ENCODE data around the gene BHMT. TPM values are rescaled to one million over a fixed set of nuclear protein-coding genes. Genes with fewer than 3 reads are reported as not detected.
"Not testable (repeated sequence)": the region's sequence is repeated elsewhere in the genome, so short reads cannot be mapped to it uniquely, and the experiment has no call there.

The BHMT gene
- total RNA-seq, 2 experiments from 2014 or later = not detected

DNA sequence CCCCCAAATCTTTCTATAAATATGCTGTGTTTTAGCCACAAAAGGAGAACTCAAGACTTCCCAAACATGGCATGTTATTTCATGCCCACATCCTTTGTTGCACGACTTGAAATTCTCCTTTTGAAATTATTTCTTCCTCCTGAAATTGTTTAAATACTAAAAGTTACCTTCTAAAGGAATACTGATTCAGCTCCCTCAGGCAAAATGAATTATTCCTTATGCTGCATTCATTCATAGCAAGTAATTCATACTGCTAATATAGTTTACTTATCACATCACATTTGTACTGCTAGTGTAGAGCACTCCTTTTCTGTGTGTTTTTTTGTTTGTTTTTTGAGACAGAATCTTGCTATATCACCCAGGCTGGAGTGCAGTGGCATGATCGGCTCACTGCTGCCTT is 45.7 kb downstream of the BHMT start:
- ChIA-PET CTCF (interaction anchor here (0.5 to 1.9 kb wide), 2 partner anchors 24 to 372 kb away, joined by 4 to 6 read pairs; no protein-coding TSS in a partner anchor), POLR2A (no interaction called here)

DNA sequence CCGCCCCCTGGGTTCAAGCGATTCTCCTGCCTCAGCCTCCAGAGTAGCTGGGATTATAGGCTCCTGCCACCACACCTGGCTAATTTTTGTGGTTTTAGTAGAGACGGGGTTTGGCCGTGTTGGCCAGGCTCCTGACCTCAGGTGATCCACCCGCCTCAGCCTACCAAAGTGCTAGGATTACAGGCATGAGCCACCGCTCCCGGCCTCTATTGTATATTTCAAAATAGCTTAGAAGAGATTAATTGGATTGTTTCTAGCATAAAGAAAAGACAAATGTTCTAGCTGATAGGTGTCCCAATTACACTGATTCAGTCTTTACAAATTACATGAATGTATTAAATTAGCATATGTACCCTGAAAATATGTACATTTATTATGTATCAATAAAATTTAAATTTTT is 50.0 kb downstream of the BHMT start:
- CTCF ChIA-PET = not testable (repeated sequence)

DNA sequence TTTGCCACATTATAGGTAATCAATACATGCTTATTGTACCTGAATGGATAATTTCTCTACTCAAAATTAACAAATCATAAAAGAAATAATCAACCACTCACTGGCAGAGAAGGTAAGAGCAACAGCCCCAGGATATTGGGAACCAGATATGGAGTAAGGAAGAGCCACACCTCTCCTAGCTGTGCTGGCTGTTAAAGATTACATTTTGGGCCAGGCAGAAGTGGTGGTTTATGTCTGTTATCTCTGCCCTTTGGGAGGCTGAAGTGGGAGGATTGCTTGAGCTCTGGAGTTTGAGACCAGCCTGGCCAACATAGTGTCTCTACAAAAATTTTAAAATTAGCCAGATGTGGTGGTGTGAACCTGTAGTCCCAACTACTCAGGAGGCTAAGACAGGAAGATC is 56.4 kb downstream of the BHMT start:
- ChIA-PET CTCF (no interaction called here), POLR2A (no interaction called here)

More for the DNA sequence above, 50.0 kb downstream of the BHMT start:
- POLR2A ChIA-PET = not testable (repeated sequence)

GRCh38 chr5:79170661-79171060 is 59.1 kb downstream of the BHMT start:
- ChIA-PET CTCF (no interaction called here), POLR2A (no interaction called here)

- POLR2A ChIA-PET = no interaction called here
- CTCF ChIA-PET = interaction anchor here (0.7 kb wide), 1 partner anchor 233 kb away, joined by 3 read pairs; no protein-coding TSS in a partner anchor
Measured at GRCh38 chr5:79171635-79172245, 60.1 kb downstream of the BHMT start.

GRCh38 chr5:79172269-79172668 is 60.7 kb downstream of the BHMT start:
- POLR2A ChIA-PET = no interaction called here
- CTCF ChIA-PET = no interaction called here

- ChIA-PET POLR2A (no interaction called here), CTCF (no interaction called here)
Measured at GRCh38 chr5:79173626-79174025, 62.0 kb downstream of the BHMT start.

- POLR2A ChIA-PET = not testable (repeated sequence)
Measured at GRCh38 chr5:79180449-79180848, 68.8 kb downstream of the BHMT start.

DNA sequence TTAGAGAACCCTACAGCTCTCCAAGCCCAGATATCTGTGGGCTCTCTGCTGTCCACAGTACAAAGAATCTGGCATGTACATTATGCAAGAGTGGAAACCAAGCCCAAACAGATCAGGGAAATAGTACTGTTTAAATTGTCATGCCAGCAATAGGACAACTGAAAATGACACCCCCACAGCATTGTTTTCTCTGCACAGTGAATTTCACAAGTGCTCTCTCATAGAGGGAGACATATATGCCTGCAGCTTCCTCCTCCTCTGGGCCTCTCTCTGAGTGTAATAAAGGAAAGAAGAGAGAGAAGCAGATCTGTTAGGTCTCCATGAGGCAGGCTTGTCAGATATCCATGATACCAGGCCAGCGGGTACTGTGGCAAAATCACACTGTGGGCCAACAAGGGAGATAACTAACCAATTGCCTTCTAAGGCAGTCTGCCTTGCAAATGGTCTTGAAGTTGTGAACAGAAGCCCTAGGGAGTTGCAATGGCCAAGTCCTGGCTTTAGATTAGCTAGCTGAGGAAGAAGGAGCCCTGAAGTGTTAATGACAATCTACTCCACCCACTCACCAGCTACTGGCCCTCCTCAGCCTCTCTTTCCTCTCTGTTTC is 69.9 kb downstream of the BHMT start:
- CTCF ChIA-PET = no interaction called here

More at GRCh38 chr5:79180449-79180848, 68.8 kb downstream of the BHMT start:
- CTCF ChIA-PET = not testable (repeated sequence)

More for the DNA sequence above, 69.9 kb downstream of the BHMT start:
- POLR2A ChIA-PET = no interaction called here

Other genes with a start within 250 kb of the BHMT start
- gene ARSB, start 126.5 kb upstream of the BHMT start, total RNA-seq = 10 to 100 TPM; 19.2 to 21.0 TPM
- under 1 TPM in 1 of 2 experiments, not detected in 1; 0.63 TPM for gene DMGDH, start 42.1 kb upstream of the BHMT start, total RNA-seq
- gene BHMT2, start 42.0 kb upstream of the BHMT start, total RNA-seq = not detected
- gene JMY, start 124.3 kb downstream of the BHMT start, total RNA-seq = 1 to 10 TPM; 5.7 TPM

All from activated CD8-positive, alpha-beta memory T cell treated with anti-CD3 and anti-CD28 coated beads for 36 hours (primary cell).